DOHH2 (cell line): ENCODE data around the gene ATP1A3.

Source experiments
- CTCF ChIP-seq: fragments of 200-600 bp; sonication (generic); IDR thresholded peaks from one replicate; pipeline ENCODE4 v1.5.1; 2014; ENCODE audit warnings: antibody characterized with exemption, mild to moderate bottlenecking, low read depth, low read length; ENCODE audit not compliant: poor library complexity, severe bottlenecking
- EZH2phosphoT487 ChIP-seq: fragments of 200-600 bp; sonication (generic); IDR thresholded peaks from 2 replicates; pipeline ENCODE4 v1.6.1; 2017; ENCODE audit warnings: borderline replicate concordance, mild to moderate bottlenecking, antibody characterized with exemption, low read length, moderate library complexity, mixed read lengths

GRCh38 chr19:41927497-41928192, 66.4 kb downstream of the ATP1A3 start:
- no peak for TF ChIP-seq CTCF
- no peak for TF ChIP-seq EZH2phosphoT487
